G401.6 (cell line): ENCODE data around the gene NPTX1.

ENCODE experiments used
- FAIRE-seq: peaks from 2 replicates; lab custom pipeline; 2012; peaks lifted over from hg19 to GRCh38; lab: Jason Lieb, UNC

The NPTX1 gene

GRCh38 chr17:80478487-80479245 lies 2.3 kb upstream of the NPTX1 start:
- FAIRE-seq, result no peak

DNA sequence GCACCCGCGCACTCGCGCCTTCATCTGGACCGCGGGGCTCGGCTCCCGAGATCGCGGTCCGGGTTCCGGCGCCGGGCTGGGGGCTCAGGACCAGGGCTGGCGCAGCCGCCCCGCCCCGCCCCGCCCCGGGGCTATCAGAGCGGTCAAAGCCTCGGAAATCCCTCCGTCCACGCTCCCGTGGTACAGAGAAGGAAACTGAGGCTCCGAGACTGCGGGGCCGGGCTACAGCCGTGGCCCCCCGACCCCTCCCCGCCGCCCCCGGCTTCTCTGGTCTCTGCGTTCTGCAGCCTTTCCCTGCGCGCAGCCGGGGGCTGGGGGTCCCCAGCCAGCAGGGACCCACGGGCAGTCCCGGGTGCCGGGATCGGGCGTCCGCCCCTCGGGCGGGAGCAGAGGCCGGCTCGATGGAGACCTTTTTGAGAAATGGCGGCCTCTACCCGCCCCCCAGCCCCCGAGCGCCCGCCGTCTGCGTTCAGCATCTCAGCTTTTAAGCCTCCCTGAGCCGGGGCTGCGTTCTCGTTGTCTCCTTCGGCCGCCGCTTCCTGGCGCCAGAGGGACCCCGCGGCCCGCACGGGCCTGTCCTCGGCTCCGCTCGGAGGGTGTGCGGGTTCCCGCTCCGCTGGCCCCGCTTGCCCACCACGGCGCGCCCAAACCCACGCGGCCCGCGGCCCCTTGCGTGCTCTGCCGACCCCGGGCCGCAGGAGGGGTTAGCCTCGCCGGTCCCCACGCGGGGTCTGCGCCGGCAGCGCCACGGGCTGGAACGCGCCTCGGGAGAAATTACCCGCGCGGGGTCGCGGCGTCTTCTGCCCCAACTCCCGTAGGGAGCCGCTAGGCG lies 1.5 kb upstream of the NPTX1 start:
- FAIRE-seq, result no peak

DNA sequence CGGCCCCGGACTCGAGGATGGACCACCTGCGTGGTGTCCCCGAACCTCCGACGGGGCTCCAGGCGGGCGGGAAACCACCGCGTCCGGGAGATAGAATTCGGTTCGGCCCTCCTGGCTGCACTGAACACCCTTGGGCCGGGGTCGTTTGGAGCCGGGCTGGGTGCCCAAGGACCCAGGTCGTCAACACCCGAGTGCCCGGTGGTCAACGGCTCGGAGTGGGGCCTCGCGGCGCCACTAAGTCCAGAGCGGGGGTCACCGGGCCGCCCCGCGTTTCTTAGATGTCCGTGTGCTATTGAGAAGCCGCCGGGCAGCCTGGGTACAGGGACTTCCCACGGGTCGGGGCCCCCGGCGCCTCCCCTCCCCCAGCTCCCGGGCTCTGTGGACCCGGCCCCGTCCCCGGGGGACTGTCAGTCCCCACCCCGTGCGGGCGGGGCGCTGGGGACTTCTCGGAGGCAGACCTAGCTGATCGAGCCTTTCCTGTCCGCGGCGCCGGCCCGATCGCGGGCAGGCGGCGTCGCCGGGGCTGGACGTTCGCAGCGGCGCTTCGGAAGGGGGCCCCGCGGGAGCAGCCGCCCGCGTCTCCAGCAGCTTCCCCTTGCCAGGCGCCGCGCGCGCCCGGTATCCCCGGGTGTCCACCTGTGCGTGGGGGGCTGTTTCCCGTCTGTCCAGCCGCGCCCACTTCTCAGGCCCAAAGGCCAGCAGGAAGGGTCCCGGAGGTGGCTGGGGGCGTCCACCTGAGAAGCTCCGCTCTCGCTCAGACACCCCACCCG lies 655 bp upstream of the NPTX1 start:
- no peak for FAIRE-seq

DNA sequence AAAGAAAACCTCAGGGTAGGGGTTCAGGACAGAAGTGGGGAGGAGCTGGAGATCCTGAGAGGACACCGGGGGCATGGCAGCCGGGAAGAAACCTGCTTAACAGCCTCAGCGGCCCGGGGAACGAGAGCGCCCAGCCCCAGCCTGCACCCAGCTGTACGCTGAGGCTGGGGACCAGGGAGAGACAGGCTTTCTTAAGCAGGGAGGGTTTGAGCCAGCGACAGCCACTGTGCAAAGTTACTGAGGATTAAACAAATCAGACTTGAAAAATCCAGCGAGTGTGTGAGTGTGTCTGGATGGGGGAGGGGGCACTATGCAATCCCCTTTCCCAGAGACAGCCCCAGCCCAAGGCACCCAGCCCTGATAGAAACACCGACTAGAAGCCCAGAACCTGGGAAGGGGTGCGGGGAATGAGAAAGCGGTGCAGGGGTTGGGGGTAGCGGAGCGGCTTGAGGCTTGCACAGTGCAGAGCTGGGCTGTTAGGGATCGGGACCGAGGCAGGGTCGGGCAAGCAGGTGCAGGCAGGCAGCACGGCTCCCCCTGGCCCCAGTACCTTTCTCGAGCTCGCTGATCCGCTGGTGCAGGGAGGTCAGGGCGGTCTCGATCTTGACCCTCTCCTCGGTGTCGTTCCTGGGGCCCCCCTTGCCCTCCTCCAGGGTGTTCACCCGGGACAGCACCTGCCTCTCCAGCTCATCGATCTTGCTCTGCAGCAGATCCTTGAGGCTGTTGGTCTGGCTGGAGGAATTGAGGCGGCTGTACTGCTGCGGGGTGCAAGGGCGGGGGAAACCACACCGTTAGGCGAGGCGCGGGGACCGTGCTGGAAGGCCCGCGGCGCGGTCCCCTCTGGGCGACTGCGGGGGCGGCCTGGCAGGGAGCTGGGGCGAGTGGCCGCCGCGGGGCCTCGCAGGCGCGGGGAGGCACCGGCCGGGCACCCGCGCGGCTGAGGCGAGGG lies 1.2 kb downstream of the NPTX1 start:
- FAIRE-seq, result no peak

- no peak for FAIRE-seq
These were observed 2.0 kb downstream of the NPTX1 start for GRCh38 chr17:80474231-80474960.

- FAIRE-seq, result no peak
These were observed 2.7 kb downstream of the NPTX1 start for GRCh38 chr17:80473701-80474100.

DNA sequence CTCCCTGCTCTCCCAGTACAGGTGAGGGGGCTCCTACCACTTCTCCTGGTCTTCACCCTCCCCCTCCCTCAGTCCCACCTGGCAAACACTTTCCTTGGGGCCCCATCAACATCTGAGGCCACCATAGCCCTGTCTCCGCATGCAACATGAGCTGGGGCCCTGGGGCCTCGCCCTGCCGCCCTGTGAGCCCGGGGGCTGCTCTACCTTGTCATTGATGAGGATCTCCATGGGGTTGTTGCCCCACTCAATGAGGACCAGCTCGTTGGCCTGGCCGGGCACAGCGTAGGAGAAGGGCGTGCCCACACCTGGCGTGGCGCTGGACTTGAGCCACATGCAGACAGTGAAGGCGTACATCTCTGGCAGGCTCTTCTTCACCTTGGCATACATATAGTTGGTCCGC lies 3.4 kb downstream of the NPTX1 start:
- no peak for FAIRE-seq

DNA sequence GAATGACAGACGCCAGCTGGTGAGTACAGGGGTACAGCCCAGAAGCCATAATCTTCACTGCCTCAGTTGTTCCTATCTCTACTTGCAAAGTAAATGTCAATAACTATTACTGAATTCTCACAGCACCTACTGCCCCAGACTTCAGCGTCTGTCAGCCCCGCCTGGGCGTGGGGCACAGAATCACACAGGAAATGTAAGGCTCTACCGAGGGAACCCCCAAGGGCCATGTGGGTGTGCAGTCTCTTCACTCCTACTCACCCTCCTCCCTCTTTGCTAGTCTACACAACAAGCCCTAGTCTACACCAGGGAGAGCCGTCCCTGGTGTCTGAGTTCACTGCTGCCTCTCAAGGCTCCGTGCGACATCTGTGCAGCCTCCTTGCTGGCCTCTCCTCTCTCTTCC lies 4.5 kb downstream of the NPTX1 start:
- FAIRE-seq, result no peak

DNA sequence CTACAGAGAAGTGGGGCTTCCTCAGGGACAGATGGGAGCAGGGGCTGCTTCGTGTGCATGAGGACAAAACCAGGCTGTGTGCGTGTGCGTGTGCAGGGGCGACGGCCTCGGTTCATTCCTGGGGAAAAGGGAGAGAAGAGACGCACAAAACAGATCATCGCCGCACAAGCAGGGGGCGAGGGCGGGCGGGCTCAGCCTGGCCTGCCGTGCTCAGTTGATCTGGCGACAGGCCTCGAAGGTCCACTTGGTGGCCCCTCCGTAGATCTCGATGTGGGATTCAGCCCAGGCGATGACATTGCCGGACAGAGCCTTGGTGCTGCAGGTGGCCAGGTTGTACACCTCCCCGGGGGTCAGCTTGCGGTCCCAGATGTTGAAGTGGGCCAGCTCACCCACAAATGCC lies 5.8 kb downstream of the NPTX1 start:
- no peak for FAIRE-seq

DNA sequence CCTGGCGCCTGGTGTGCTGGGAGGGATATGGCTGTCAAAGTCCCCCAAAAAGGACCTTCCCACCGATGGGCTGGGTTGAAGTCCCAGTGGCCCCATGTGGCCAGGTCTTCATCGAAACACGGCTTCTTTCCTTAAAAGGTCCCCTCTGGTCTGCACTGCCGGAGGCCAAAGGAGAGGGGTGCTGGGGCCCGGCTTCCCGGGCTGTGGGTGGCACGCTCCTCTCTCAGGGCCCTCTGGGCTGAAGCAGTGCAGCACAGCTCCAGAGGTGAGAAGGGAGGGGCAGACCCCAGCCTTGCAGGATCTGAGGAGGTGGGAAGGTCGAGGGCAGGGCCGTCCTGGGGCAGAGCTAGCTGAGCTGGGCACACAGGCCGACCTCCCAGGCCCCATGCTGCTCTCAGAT lies 6.7 kb downstream of the NPTX1 start:
- FAIRE-seq, result no peak

DNA sequence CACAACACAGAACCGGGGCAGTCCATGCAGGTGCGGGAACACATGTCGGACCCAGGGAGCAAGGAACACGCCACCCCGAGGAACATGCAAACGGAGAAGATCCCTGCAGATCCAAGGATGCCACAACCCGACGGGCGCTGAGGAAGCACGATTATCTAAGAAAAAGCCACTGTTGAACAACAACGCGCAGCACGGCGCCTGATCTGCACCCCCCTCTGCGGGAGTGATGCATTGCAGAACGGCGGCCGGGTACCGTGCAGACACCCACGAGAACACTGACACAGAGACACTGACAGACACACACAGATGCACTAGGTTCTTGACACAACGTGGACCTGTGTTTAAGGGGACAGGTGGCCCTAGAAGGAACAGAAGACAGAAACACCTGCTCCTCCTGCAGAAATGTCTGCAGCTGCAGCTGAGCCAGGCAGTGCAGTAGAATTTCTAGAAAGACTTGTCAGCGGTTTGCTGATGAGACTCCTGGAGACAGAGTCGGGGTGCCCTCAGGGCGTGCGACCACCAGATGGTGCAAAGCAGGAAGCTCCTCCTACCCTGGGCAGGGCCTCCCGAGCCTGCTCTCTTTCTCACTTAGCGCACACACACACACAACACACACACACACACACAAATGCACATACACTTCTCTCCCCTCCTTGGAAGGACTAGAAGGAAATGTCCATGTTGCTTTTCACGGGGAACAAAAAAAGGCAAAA lies 7.5 kb downstream of the NPTX1 start:
- no peak for FAIRE-seq

GRCh38 chr17:80468242-80468641 lies 8.2 kb downstream of the NPTX1 start:
- FAIRE-seq, result no peak

GRCh38 chr17:80466188-80466705 lies 10.2 kb downstream of the NPTX1 start:
- FAIRE-seq, result no peak

DNA sequence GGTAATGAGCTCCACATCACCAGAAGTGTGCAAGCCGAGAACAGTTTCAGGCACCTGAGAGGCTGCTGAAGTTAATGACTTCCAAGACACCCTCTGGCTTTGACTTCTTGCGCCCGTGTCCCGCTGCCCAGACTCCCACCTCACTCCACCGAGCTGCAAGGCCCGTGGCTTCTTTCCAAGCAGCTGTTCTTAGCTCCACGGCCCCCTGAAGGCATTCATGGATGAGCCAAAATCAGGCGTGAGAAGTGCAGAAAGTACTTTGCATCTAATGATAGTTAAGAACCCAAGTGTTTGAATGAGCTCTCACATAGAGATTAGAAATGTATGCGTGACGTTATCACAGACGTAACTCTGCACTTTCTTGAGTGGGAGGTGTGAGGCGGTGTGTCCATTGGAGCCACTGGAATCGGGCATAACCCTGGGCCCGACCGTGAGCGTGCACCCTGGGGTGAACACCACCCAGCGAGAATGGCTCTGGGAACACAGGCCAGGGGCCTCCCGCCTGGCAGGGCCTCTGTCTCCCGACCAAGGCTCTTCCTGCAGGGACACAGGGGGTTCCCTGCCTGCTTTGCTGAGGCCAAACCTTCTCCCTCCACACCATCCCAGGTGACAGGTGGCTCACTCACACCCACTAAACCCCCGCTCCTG lies 11.0 kb downstream of the NPTX1 start:
- FAIRE-seq, result no peak

DNA sequence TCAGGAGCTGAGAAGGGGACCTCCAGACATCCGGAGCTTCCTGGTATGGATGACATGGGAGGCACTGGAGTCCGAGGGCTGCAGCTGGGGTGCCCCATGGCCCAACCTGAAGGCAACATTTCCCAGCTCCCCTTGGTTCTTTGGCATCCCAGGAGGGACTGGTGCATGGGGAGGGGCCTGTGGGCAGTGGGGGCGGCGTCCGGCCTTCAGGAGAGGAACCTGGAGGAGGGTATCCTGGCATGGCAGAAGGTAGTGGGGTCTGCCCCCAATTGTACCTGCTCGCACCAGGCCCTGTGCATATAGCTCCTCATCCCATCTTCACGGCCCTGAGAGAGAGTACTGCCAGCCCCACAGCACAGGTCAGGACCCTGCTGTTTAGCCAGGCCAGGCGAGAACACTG lies 11.9 kb downstream of the NPTX1 start:
- no peak for FAIRE-seq

- no peak for FAIRE-seq
These were observed 12.5 kb downstream of the NPTX1 start for GRCh38 chr17:80463784-80464400.

DNA sequence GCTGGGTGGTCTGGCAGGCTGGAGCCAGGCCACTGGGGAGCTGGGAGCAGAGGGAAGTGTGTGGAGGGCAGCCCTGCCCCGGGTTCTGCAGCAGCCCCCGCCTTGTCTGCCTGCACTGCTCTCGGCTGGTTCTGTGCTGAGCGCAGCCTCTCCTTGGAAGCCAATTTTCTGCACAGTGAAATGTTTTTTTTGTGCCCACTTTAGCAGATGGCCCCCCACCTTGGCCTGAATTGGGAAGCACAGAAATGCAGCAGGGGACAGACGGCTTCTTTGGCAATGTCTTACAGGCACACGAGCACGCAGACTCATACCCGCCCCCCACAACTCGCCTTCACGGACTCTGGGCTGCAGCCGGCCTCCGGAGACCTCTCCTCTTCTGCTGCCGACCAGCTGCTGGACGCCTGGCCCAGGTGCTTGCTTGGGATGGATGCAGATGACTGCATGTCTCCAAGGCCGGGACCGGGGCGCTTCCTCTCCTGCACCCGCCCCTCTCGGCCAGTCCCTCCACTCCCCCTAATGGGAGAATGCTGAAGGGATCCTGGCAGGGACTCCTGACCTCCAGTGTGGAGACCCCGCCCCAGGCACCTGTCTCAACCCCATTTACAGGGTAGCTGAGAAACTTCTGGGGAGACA lies 14.8 kb downstream of the NPTX1 start:
- no peak for FAIRE-seq

- FAIRE-seq, result no peak
These were observed 16.0 kb downstream of the NPTX1 start for GRCh38 chr17:80460429-80460834.

DNA sequence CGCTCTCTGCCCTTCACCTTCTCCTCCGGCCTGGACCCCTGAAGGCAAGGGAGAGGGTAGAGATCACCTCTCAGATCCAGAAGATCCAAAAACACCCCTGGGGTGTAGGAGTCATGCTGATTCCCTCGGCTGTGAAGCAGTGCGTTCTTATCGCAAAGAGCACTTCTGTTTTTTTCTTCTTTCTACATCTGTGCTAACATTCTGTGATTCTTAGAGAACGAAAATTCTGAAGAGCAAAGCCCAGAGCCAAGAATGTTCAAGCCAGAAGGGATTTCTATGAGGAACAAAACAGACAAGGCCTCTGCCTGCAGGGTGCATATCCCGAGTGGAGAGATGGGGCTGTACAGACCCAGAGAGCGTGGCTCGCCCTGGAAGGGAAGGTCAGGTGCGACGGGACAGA lies 17.2 kb downstream of the NPTX1 start:
- FAIRE-seq, result no peak
